ENCODE data around the gene SMNDC1.

DNA sequence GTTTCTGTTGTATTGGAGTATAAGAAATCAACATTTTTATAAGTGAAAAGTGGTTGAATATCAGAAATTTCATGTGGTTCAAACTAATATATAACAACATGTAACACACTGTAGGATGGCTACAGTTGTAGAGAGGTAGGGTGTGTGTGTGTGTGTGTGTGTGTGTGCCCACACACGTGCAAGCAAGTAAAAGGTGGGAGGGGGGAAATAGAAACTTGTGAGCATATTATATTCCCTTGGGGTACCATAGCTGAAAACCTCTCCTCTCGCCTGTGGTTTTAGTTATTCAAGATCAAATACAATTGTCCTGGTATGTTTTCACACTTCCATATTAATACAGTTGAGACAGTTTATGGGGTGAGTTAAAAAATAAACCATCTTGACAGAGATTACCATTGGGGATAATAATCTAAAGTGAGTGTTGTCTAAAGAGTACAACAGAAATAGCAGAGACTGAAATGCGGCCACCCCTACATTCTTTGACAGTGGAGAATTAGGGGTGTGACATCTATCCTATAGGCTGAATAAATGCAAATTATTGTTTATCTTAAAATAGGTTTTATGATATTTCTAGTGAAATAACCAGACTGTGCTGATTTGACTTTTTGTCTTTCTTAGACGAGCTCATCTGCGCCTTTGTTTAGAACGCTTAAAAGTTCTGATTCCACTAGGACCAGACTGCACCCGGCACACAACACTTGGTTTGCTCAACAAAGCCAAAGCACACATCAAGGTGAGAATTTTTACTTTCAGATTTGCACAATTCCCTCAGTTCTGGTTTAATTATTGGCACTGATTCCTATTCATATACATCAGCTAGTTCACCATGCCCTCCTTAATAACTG lies 25.9 kb downstream of the SMNDC1 start:
- TF ChIP-seq FOXP2 (optimal IDR thresholded peaks at IDR 0.05; ENCODE audit: control extremely low read depth, extremely low read length, insufficient read depth) (no peak), POLR2AphosphoS5 (IDR thresholded peaks at IDR 0.05; ENCODE audit: borderline replicate concordance, low read depth, low read length) (no peak)

All from SK-N-MC (cell line).